ENCODE measurements around the gene DCC.

DNA sequence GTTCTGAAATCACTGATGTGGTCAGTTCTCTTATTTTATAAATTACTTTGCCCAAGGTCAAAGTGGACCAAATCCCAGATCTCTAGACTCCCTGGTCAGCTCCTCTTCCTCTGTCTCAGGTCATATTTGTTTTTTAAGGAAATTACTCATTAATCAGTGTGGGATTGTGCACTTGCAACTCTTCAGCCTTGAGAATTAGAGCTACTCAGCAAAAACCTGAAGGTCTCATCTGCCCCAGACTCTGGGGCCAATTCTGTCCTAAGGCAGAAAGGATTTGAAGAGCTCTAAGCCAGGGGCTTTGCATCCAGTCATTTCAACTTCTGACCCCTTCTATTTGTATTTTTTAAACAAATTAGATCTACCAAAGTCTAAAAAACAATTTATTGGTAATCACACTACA is 17.7 kb upstream of the DCC start:
- no peak for TF ChIP-seq CTCF (IDR thresholded peaks at IDR 0.05 in 2 of 3, conservative IDR thresholded peaks at IDR 0.05 in 1 of 3; ENCODE audit: borderline replicate concordance in 1 of 3, insufficient read depth in 1 of 3, low read depth in 2 of 3, low read length in 2 of 3)
- TF ChIP-seq EZH2 (IDR thresholded peaks at IDR 0.05): no peak
- no peak for TF ChIP-seq SIN3A (IDR thresholded peaks at IDR 0.05; ENCODE audit: low read depth)
- no peak for TF ChIP-seq FOSL1 (IDR thresholded peaks at IDR 0.05; ENCODE audit: low read depth)
- TF ChIP-seq POLR2A (IDR thresholded peaks at IDR 0.05; ENCODE audit: borderline replicate concordance, extremely low read depth, insufficient read depth, insufficient read length): no peak
- TF ChIP-seq, protein P1, sequence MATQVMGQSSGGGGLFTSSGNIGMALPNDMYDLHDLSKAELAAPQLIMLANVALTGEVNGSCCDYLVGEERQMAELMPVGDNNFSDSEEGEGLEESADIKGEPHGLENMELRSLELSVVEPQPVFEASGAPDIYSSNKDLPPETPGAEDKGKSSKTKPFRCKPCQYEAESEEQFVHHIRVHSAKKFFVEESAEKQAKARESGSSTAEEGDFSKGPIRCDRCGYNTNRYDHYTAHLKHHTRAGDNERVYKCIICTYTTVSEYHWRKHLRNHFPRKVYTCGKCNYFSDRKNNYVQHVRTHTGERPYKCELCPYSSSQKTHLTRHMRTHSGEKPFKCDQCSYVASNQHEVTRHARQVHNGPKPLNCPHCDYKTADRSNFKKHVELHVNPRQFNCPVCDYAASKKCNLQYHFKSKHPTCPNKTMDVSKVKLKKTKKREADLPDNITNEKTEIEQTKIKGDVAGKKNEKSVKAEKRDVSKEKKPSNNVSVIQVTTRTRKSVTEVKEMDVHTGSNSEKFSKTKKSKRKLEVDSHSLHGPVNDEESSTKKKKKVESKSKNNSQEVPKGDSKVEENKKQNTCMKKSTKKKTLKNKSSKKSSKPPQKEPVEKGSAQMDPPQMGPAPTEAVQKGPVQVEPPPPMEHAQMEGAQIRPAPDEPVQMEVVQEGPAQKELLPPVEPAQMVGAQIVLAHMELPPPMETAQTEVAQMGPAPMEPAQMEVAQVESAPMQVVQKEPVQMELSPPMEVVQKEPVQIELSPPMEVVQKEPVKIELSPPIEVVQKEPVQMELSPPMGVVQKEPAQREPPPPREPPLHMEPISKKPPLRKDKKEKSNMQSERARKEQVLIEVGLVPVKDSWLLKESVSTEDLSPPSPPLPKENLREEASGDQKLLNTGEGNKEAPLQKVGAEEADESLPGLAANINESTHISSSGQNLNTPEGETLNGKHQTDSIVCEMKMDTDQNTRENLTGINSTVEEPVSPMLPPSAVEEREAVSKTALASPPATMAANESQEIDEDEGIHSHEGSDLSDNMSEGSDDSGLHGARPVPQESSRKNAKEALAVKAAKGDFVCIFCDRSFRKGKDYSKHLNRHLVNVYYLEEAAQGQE (IDR thresholded peaks at IDR 0.05; ENCODE audit: low read depth): no peak
- no peak for TF ChIP-seq CEBPB (IDR thresholded peaks at IDR 0.05; ENCODE audit: low read depth)
- TF ChIP-seq ELF1 (IDR thresholded peaks at IDR 0.05; ENCODE audit: borderline replicate concordance, low read depth): no peak
- TF ChIP-seq ZFX (IDR thresholded peaks at IDR 0.05): no peak
- TF ChIP-seq, protein P2, sequence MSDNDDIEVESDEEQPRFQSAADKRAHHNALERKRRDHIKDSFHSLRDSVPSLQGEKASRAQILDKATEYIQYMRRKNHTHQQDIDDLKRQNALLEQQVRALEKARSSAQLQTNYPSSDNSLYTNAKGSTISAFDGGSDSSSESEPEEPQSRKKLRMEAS (IDR thresholded peaks at IDR 0.05): no peak
- no peak for TF ChIP-seq EZH2phosphoT487 (IDR thresholded peaks at IDR 0.05; ENCODE audit: borderline replicate concordance)
- TF ChIP-seq SP1 (IDR thresholded peaks at IDR 0.05; ENCODE audit: low read depth): no peak
- TF ChIP-seq POLR2AphosphoS5 (IDR thresholded peaks at IDR 0.05; ENCODE audit: low read depth, low read length): no peak

Data from HCT116 (cell line).